Hepatocyte (in vitro differentiated cells): ENCODE results near the gene SLC29A2. TPM values are rescaled to one million over a fixed set of nuclear protein-coding genes. Genes with fewer than 3 reads are reported as not detected.

Source experiments
- DNase-seq: peaks from one replicate; pipeline ENCODE4 v3.0.0-alpha.2; 2016; ENCODE audit warnings: low spot score
- H2AFZ ChIP-seq: fragments of 200-600 bp; sonication (generic); 2 replicates; pipeline ENCODE4 v1.6.0; 2016; ENCODE audit warnings: antibody characterized with exemption, mild to moderate bottlenecking
- H3K27ac ChIP-seq: fragments of 200-600 bp; sonication (generic); 2 replicates; pipeline ENCODE4 v1.5.1; 2016; ENCODE audit warnings: mild to moderate bottlenecking
- H3K27me3 ChIP-seq: fragments of 200-600 bp; sonication (generic); 2 replicates; pipeline ENCODE4 v1.6.1; 2016
- H3K36me3 ChIP-seq: fragments of 200-600 bp; sonication (generic); replicated peaks from 2 replicates; pipeline ENCODE4 v1.5.1; 2016; ENCODE audit warnings: low read depth; ENCODE audit not compliant: insufficient read depth
- H3K4me1 ChIP-seq: fragments of 200-600 bp; sonication (generic); 2 replicates; pipeline ENCODE4 v1.5.1; 2016; ENCODE audit warnings: mild to moderate bottlenecking, moderate library complexity; ENCODE audit not compliant: insufficient read depth
- H3K4me2 ChIP-seq: fragments of 200-600 bp; sonication (generic); 2 replicates; pipeline ENCODE4 v1.6.0; 2016
- H3K4me3 ChIP-seq: fragments of 200-600 bp; sonication (generic); 2 replicates; pipeline ENCODE4 v1.5.1; 2016; ENCODE audit warnings: mild to moderate bottlenecking
- H3K79me2 ChIP-seq: fragments of 200-600 bp; sonication (generic); 2 replicates; pipeline ENCODE4 v1.6.0; 2017; ENCODE audit warnings: mild to moderate bottlenecking
- H3K9me2 ChIP-seq: fragments of 200-600 bp; sonication (generic); replicated peaks from 2 replicates; pipeline ENCODE4 v1.6.0; 2017; ENCODE audit warnings: mild to moderate bottlenecking; ENCODE audit not compliant: insufficient read depth
- H3K9me3 ChIP-seq: fragments of 200-600 bp; sonication (generic); 2 replicates; pipeline ENCODE4 v1.5.1; 2016; ENCODE audit warnings: low read depth, mild to moderate bottlenecking
- H4K20me1 ChIP-seq: fragments of 200-600 bp; sonication (generic); 2 replicates; pipeline ENCODE4 v1.6.0; 2016; ENCODE audit warnings: mild to moderate bottlenecking; ENCODE audit not compliant: insufficient read depth, poor library complexity, severe bottlenecking
- EZH2 ChIP-seq: fragments of 200-600 bp; sonication (generic); IDR thresholded peaks from 2 replicates; pipeline ENCODE4 v1.6.1; 2016; ENCODE audit warnings: antibody characterized with exemption, mild to moderate bottlenecking, borderline replicate concordance
- EZH2phosphoT487 ChIP-seq: fragments of 200-600 bp; sonication (generic); IDR thresholded peaks from one replicate; pipeline ENCODE4 v1.6.1; 2018; ENCODE audit warnings: antibody characterized with exemption, mild to moderate bottlenecking, low read depth, moderate library complexity; ENCODE audit not compliant: unreplicated experiment, severe bottlenecking
- WGBS: methylation state at CpG from one replicate; pipeline ENCODE4 v1.1.6; 2016; ENCODE audit warnings: low lambda C conversion rate; ENCODE audit errors: missing lambda C conversion rate; 5-methylcytosine and 5-hydroxymethylcytosine counted together
- polyA plus RNA-seq: library from polyadenylated mRNA; unstranded; fragments of >200 nt; fragmentation: Nextera tagmentation; extraction: Ambion mirVana; gene quantifications from 2 replicates; pipeline ENCODE4 v1.2.1, GENCODE V29; 2016
- total RNA-seq: library from RNA; depleted of rRNA; stranded (reverse); fragments of >200 nt; gene quantifications from 2 replicates; pipeline ENCODE4 v1.2.3, GENCODE V29; 2014
- TF ChIP-seq, protein P1 (sequence below): fragments of 200-600 bp; sonication (generic); IDR thresholded peaks from 2 replicates; pipeline ENCODE4 v1.5.1; 2016; ENCODE audit warnings: antibody characterized with exemption, mild to moderate bottlenecking; ENCODE audit not compliant: poor library complexity

SLC29A2 gene
- total and polyA plus RNA-seq, 2 experiments from 2014 or later: 11.3 to 20.2 TPM

DNA sequence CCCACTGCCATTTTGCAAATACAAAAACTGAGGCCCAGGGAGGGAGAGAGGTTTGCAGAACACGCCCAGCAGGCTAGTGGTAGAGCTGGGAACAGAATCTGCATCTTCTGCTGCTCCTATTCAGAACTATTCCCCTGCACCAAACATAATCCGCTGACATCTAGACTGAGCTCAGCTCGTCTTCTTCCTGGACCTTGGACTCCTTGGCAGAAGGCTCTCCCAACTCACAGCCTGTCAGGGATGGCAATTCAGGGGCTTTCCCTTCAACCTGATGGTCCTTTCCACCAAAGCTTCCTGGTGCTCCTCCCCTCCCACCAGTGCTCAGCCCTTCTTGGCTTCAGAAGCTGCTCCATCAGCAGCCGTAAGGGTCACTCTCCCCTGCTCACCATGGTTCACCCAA is 39.8 kb upstream of the SLC29A2 start:
- Histone ChIP-seq H4K20me1 (no peaks in the 10 kb centered on the region), H3K79me2 (no peaks in the 10 kb centered on the region), H3K4me1 (no peaks in the 10 kb centered on the region), H3K4me2 (no peak overlapping the region), H3K36me3 (no peaks in the 10 kb centered on the region), H3K4me3 (no peak overlapping the region), H3K9me3 (no peaks in the 10 kb centered on the region), H2AFZ (no peak overlapping the region), H3K27me3 (peaks cover 40% of the 10 kb centered on the region), H3K27ac (no peak overlapping the region), H3K9me2 (no peaks in the 10 kb centered on the region)
- no peak for DNase-seq
- TF ChIP-seq, protein P1, sequence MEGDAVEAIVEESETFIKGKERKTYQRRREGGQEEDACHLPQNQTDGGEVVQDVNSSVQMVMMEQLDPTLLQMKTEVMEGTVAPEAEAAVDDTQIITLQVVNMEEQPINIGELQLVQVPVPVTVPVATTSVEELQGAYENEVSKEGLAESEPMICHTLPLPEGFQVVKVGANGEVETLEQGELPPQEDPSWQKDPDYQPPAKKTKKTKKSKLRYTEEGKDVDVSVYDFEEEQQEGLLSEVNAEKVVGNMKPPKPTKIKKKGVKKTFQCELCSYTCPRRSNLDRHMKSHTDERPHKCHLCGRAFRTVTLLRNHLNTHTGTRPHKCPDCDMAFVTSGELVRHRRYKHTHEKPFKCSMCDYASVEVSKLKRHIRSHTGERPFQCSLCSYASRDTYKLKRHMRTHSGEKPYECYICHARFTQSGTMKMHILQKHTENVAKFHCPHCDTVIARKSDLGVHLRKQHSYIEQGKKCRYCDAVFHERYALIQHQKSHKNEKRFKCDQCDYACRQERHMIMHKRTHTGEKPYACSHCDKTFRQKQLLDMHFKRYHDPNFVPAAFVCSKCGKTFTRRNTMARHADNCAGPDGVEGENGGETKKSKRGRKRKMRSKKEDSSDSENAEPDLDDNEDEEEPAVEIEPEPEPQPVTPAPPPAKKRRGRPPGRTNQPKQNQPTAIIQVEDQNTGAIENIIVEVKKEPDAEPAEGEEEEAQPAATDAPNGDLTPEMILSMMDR: no peak
- WGBS: 76% methylated on average over 4 of the region's 4 CpGs

DNA sequence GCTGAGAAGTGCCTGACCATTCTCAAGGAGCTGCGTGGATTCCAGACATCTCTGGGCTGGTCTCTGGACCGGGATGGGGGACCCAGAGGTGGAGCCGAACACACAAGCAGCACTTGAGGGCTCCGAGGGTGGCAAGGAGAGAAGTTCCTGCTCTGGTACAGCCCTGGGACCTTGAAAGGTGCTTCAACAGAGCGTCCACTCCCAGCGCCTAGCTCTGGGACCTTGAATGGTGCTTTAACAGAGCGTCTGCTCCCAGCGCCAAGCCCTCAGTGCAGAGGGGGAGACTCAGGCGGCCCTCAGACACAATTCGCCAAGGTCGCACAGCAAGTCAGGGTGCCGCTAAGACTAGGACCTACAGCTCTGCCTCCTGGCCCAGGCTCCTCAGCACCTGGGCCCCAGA is 38.6 kb upstream of the SLC29A2 start:
- no peaks in the 10 kb centered on the region for H3K36me3 ChIP-seq

DNA sequence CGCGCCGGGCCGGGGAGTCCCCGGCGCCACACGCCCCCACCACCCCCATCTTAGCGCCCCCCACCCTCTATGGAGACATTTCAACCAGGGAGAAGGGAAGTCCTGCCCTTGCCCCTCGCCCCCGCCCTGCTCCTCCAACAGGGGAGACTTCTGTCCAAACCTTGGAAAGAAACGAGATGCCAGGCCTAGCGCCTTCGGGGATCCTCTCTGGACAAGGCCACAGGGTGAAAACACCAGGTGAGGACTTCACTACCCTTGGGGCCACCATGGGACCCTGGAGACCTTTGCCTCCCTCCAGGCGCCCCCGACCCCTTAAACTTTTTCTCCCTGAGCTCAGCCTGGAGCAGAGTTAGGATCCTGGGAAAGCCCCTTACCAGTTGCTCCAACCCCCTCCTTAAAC is 37.7 kb upstream of the SLC29A2 start:
- Histone ChIP-seq H3K4me2 (peak overlapping the region; percentile 96), H3K4me3 (no peak overlapping the region), H3K9me3 (no peaks in the 10 kb centered on the region), H3K79me2 (no peaks in the 10 kb centered on the region), H3K27me3 (peaks cover 46% of the 10 kb centered on the region), H3K4me1 (no peaks in the 10 kb centered on the region), H3K36me3 (no peaks in the 10 kb centered on the region), H4K20me1 (no peaks in the 10 kb centered on the region), H2AFZ (no peak overlapping the region), H3K27ac (no peak overlapping the region), H3K9me2 (no peaks in the 10 kb centered on the region)
- TF ChIP-seq, protein P1: no peak
- TF ChIP-seq EZH2phosphoT487: no peak
- TF ChIP-seq EZH2: no peak
- WGBS: 30% methylated on average over 13 of the region's 15 CpGs
- no peak for DNase-seq

More for the DNA sequence above, 38.6 kb upstream of the SLC29A2 start:
- H3K27me3 ChIP-seq: peaks cover 48% of the 10 kb centered on the region
- no peak overlapping the region for H3K27ac ChIP-seq
- TF ChIP-seq, protein P1: no peak
- TF ChIP-seq EZH2 (no peak), EZH2phosphoT487 (no peak)
- H4K20me1 ChIP-seq: no peaks in the 10 kb centered on the region
- no peaks in the 10 kb centered on the region for H3K79me2 ChIP-seq
- H3K9me2 ChIP-seq: no peaks in the 10 kb centered on the region
- no peak overlapping the region for H3K4me2 ChIP-seq
- no peaks in the 10 kb centered on the region for H3K4me1 ChIP-seq
- H3K9me3 ChIP-seq: no peaks in the 10 kb centered on the region
- WGBS: 89% methylated on average over 12 of the region's 12 CpGs
- H3K4me3 ChIP-seq: no peak overlapping the region
- H2AFZ ChIP-seq: no peak overlapping the region
- no peak for DNase-seq
